ENCODE data around the gene TPRG1L. TPM values are rescaled to one million over a fixed set of nuclear protein-coding genes. Genes with fewer than 3 reads are reported as not detected.

The TPRG1L gene
- total and polyA plus RNA-seq, 2 of the 4 experiments (the other 2 are of a cell fraction) = 25.3 to 39.5 TPM

GRCh38 chr1:3579626-3580025, 45.2 kb upstream of the TPRG1L start:
- no TSS peak for BruUV-seq (replicated peaks)
- H2BK120ac ChIP-seq (ENCODE audit: low read depth, low read length) = no peak overlapping the region
- H2BK20ac ChIP-seq (ENCODE audit: low read depth, low read length) = no peak overlapping the region
- no peak for DNase-seq
- no peak overlapping the region for H3K14ac ChIP-seq (replicated peaks; ENCODE audit: low read depth, low read length)
- H2AFZ ChIP-seq (replicated peaks; ENCODE audit: low read length, poor library complexity) = no peak overlapping the region
- no peak overlapping the region for H3K23ac ChIP-seq (ENCODE audit: low read depth, low read length)
- H3K4ac ChIP-seq (ENCODE audit: low read depth, low read length) = no peak overlapping the region
- H3K79me1 ChIP-seq (ENCODE audit: low read depth in 1 of 2, low read length in 2 of 2) = no peaks in the 10 kb centered on the region
- TF ChIP-seq MAZ (IDR thresholded peaks at IDR 0.05; ENCODE audit: borderline replicate concordance, low read depth, low read length) (no peak), USF2 (IDR thresholded peaks at IDR 0.05; ENCODE audit: low read depth, low read length) (no peak), FOS (IDR thresholded peaks at IDR 0.05; ENCODE audit: low read depth, low read length) (no peak), NFE2L2 (IDR thresholded peaks at IDR 0.05; ENCODE audit: low read depth, low read length) (no peak), SMC3 (IDR thresholded peaks at IDR 0.05; ENCODE audit: low read depth, low read length) (no peak), RAD21 (IDR thresholded peaks at IDR 0.05; ENCODE audit: low read length) (no peak), MAFK (IDR thresholded peaks at IDR 0.05; ENCODE audit: low read depth, low read length) (no peak), RCOR1 (IDR thresholded peaks at IDR 0.05; ENCODE audit: insufficient replicate concordance, low read length) (no peak), ELK1 (IDR thresholded peaks at IDR 0.05; ENCODE audit: borderline replicate concordance, low read depth, low read length) (no peak), POLR2A (IDR thresholded peaks at IDR 0.05; ENCODE audit: low read depth, low read length) (no peak), BHLHE40 (IDR thresholded peaks at IDR 0.05; ENCODE audit: low read depth, low read length) (no peak), RFX5 (IDR thresholded peaks at IDR 0.05; ENCODE audit: low read depth, low read length) (no peak), MXI1 (IDR thresholded peaks at IDR 0.05; ENCODE audit: borderline replicate concordance, low read depth, low read length) (no peak), CTCF (conservative IDR thresholded peaks at IDR 0.05; ENCODE audit: low read depth, low read length) (no peak)
- H3K36me3 ChIP-seq (ENCODE audit: control insufficient read depth, insufficient read depth, low read length) = no peaks in the 10 kb centered on the region
- H4K91ac ChIP-seq (ENCODE audit: insufficient read depth, low read depth, low read length) = no peak overlapping the region
- H4K20me1 ChIP-seq (ENCODE audit: insufficient read depth, low read length) = no peaks in the 10 kb centered on the region
- 97% methylated on average over 7 of the region's 16 CpGs; no CpG with 5 or more reads in 1 of the 2 experiments for WGBS, 2 experiments (ENCODE audit: extremely low coverage in 2 of 2, insufficient read length in 1 of 2)
- peaks cover 2% of the 10 kb centered on the region for H3K9me3 ChIP-seq (ENCODE audit: control insufficient read depth, insufficient read depth, low read length)
- no peak overlapping the region for H3K56ac ChIP-seq (ENCODE audit: extremely low read depth, insufficient read depth, low read length)
- ChIA-PET CTCF (no interaction called here), POLR2A (ENCODE audit: unreplicated experiment) (no interaction called here)
- H3K4me2 ChIP-seq (ENCODE audit: low read depth, low read length) = no peak overlapping the region
- H4K5ac ChIP-seq (ENCODE audit: low read depth, low read length) = no peak overlapping the region
- H3K4me3 ChIP-seq (ENCODE audit: insufficient read depth, low read depth, low read length) = no peak overlapping the region
- H3K18ac ChIP-seq (ENCODE audit: low read depth, low read length) = no peak overlapping the region
- H2BK15ac ChIP-seq (ENCODE audit: low read depth, low read length) = no peak overlapping the region
- peaks cover 2% of the 10 kb centered on the region; the same call in 1 of the 2 replicates for H3K4me1 ChIP-seq (ENCODE audit: control insufficient read depth, insufficient read depth, low read length)
- H3K9me1 ChIP-seq (ENCODE audit: insufficient read depth, low read length) = no peaks in the 10 kb centered on the region
- ATAC-seq (ENCODE audit: low read depth) = no peak
- dilution Hi-C loops (cut with HindIII; ENCODE audit: low sequenced_read_pairs, unreplicated experiment) = no loop called here
- no peak overlapping the region for H4K8ac ChIP-seq (ENCODE audit: low read depth in 2 of 2, low read length in 2 of 2)
- no peak overlapping the region for H3K9ac ChIP-seq (ENCODE audit: low read depth, low read length)
- in situ Hi-C loops (cut with MboI; ENCODE audit: low sequenced_read_pairs) = no loop called here
- H3K27ac ChIP-seq (ENCODE audit: insufficient read depth, low read length) = no peak overlapping the region
- peaks cover 2% of the 10 kb centered on the region; the same call in 1 of the 2 replicates for H3K27me3 ChIP-seq (ENCODE audit: control insufficient read depth, insufficient read depth, low read length)
- H2AK9ac ChIP-seq (replicated peaks; ENCODE audit: low read depth, low read length, poor library complexity) = no peak overlapping the region
- H2AK5ac ChIP-seq (ENCODE audit: low read depth, low read length) = no peak overlapping the region
- intact Hi-C loops (cut with micrococcal nuclease) = no loop called here
- no peak overlapping the region for H2BK5ac ChIP-seq (ENCODE audit: low read depth, low read length, poor library complexity, severe bottlenecking)

All from IMR-90 (cell line).